GM12875 (cell line): Measurements from ENCODE around the gene TCF3.

Source experiments
- H3K4me3 ChIP-seq: one replicate; pipeline ENCODE4 v1.5.1; 2011; ENCODE audit warnings: low read depth, low read length, control low read depth
- TF ChIP-seq, protein P1 (sequence below): IDR thresholded peaks from 2 replicates; pipeline ENCODE4 v1.5.1; 2011; ENCODE audit warnings: low read depth, mild to moderate bottlenecking, control low read depth, inconsistent platforms, low read length, moderate library complexity, borderline replicate concordance; ENCODE audit not compliant: insufficient read depth

Gene TCF3

DNA sequence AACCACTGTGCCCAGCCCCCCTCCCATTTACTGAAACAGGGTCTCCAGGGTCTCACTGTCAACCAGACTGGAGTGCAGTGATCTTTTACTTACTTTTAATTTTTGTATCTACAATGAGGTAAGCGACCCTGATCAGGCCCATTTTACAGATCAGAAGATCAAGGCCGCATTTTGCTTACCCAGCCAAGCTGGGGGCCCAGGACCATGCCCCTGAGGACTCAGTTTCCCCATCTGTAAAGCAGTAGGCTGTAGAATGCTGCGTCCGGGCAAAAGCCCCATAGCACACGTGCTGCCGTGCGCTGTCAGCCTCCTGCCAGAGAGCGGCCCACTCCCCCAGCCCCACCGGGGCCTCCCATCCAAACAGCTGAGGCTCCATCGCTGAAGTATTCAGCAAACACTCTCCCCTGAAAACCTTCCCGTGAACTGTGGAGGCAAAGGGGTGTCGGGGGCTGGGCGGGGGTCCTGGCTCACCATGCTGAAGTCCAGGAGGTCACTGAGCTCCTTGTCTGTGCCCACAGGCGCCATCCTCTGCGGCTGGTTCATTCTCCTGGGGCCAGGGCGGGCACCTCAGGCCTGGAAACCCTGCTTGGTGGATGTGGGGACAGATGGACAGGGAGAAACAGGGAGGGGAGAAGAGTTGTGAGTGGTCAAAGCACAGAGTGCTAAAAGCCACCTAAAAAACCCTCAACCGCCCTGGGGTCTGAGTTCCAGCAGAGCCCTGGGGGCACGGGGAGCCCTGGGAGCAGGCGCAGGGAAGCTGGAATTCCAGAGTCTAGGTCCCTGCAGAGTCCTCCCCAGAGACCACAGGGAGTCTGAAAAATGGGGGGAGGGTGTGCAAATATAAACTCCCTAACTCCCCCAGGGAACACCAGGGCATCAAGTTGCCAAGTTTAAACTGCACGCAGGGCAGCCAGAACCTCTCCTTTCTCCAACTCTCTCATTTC lies 2.4 kb downstream of the TCF3 start:
- TF ChIP-seq, protein P1, sequence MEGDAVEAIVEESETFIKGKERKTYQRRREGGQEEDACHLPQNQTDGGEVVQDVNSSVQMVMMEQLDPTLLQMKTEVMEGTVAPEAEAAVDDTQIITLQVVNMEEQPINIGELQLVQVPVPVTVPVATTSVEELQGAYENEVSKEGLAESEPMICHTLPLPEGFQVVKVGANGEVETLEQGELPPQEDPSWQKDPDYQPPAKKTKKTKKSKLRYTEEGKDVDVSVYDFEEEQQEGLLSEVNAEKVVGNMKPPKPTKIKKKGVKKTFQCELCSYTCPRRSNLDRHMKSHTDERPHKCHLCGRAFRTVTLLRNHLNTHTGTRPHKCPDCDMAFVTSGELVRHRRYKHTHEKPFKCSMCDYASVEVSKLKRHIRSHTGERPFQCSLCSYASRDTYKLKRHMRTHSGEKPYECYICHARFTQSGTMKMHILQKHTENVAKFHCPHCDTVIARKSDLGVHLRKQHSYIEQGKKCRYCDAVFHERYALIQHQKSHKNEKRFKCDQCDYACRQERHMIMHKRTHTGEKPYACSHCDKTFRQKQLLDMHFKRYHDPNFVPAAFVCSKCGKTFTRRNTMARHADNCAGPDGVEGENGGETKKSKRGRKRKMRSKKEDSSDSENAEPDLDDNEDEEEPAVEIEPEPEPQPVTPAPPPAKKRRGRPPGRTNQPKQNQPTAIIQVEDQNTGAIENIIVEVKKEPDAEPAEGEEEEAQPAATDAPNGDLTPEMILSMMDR = no peak

DNA sequence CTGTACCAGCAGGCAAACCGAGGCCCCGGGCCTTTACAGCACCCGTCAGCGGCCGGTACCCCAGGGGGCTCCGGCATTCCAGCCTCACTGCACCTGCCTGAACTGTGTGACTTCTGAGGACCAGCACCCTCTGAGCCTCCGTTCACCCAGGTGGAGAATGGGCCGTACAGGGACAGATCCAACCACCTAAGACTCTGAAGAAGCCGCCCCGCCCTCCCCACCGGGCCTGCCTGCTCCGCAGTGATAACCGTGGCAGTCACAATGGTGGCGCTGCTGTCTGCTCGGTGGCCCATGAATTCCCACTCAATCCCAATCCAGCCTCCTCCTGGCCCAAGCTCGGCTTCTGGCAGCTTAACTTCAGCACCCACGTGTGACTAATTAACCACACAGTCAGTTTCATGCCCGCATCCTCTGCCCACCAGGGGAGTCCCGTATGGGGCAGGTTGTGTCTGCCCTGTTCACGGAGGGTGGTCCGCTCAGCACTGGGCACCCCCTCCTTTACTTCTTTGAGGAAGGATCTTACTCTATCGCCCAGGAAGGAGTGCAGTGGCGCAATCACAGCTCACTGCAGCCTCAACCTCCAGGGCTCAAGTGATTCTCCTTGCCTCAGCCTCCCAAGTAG lies 3.4 kb downstream of the TCF3 start:
- H3K4me3 ChIP-seq = peak overlapping the region; percentile 93
- TF ChIP-seq, protein P1 = 0 out of 2 replicates have a peak, but pooled peaks have one; percentile 7

More for the DNA sequence above, 2.4 kb downstream of the TCF3 start:
- H3K4me3 ChIP-seq = peak overlapping the region; percentile 93

DNA sequence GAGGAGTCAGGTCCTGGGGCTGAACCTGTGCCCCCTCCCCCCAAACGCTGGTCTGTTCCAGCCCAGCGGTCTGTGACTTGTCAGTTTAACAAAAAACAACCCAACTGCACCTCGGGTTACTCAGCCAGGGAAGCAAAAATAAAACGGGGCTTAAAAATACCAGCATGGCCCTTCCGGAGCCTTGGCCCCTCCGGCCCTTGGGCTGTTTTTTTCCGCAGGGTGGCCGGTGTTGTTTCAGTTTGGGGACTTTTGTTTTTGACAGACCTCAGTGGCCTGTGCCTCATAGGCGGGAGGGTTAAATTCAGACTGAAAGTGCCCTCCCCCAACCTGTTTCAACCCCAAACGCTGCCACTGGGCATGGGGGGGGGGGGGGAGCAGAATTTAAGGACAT lies 4.0 kb downstream of the TCF3 start:
- TF ChIP-seq, protein P1 = no peak
- peak overlapping the region; percentile 93 for H3K4me3 ChIP-seq

DNA sequence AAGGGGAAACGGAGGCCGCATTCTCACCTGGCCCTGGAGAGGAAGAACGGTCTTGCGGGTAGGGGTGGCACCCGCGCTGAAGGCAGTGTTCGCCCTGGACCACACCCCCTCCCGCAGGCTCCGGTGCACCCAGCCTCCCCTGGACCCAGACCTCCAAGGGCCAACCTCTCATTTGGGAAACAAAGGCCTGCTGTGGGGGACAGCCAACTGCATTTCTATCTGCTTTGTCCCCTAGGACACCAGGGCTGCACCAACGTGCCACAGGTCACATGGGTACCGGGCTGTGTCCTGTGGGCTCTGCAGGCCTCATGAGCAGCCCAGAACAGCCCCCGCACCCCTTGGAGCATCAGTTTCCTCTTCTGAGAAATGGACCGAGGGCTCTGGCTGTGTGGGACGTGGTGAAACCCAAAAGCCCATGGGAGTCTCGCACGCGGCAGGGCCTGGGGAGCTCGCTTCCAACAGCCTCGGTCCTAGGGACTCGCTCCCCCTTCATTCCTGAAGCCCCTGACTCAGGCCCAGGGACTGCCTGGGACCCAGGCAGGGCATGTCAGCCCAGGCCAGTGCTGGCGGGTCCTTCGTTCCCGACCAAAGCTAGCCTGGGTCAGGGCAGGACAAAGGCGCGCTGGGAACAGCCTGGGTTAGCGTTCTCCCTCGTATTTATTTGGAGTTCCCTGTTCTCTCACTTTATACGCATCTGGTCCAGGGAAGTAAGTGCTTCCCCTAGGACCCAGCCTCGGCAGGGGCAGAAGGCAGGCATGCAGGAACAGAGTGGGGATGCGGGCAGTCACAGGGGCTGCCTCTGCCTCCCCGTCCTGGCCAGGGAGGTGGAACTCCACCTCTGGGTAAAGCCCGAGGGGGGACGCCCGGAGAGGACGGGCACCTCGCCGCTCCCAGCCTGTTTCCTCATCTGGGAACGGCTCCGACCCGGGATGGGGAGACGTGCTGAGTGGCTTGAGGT lies 4.6 kb downstream of the TCF3 start:
- TF ChIP-seq, protein P1 = no peak
- peak overlapping the region; percentile 93 for H3K4me3 ChIP-seq

DNA sequence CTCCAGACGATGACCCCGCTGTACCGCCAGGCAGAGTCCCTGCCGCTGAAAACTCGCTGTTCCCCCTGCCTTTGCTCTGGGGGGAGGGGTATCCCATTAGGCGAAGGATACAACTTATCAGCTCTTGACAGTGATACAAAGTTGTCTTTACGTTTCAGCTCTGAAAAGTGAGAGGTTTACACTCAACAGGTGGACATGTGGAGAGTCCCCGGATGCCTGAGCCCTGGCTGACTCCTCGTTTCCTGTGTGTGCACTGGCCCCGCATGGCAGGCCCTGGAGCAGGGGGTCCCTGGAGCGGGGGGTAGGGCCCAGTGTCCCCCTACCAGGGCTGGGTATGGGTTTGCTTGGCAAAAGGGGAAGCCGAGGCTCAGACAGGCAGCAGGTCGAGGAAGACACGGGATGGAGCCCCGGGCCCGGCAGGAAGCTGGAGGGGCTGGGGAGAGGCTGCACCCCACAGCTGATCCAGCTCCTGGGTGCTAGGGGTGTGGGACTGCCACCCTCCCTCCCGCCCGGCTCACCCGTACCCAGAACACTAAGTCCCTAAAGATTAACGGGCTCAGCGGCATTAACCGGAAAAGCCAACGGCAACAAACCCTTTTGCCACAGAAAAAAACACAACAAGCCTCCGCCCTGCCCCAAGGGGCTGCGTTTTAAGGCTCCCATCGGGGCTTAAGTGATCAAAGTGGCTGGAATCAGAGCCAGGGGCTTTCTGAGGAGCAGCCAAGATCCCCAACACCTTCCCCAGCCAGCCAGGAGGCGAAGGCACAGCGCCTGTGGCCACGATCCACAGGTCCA lies 5.6 kb downstream of the TCF3 start:
- peak overlapping the region; percentile 93 for H3K4me3 ChIP-seq
- TF ChIP-seq, protein P1 = no peak

DNA sequence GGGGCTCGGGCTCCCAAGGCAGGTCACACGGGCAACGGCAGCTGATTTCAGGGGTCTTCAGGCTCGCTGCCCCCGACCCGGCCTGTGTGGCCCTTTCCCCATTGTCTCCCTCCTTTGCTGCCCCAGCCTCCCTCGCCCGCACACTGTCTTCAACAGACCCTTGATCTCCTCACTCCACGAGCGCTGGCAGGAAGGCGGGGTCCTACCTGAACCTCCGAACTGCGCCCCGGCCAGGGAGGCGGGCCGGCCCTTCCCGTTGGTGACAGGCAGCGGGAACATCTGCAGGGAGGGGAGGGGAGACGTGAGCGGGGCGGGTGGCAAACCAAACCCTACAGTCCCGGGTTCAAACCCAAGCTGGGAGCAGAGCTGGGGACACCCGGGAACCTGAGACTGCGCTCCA lies 6.3 kb downstream of the TCF3 start:
- no peak overlapping the region for H3K4me3 ChIP-seq
- TF ChIP-seq, protein P1 = no peak
